ENCODE data around the gene LRRC8A. TPM values are rescaled to one million over a fixed set of nuclear protein-coding genes. Genes with fewer than 3 reads are reported as not detected.

Gene LRRC8A
- total and polyA plus RNA-seq, 2 of the 13 experiments (the other 11 are each of a cell fraction or from before 2014, with no cell fraction given) = 16.1 to 40.6 TPM

DNA sequence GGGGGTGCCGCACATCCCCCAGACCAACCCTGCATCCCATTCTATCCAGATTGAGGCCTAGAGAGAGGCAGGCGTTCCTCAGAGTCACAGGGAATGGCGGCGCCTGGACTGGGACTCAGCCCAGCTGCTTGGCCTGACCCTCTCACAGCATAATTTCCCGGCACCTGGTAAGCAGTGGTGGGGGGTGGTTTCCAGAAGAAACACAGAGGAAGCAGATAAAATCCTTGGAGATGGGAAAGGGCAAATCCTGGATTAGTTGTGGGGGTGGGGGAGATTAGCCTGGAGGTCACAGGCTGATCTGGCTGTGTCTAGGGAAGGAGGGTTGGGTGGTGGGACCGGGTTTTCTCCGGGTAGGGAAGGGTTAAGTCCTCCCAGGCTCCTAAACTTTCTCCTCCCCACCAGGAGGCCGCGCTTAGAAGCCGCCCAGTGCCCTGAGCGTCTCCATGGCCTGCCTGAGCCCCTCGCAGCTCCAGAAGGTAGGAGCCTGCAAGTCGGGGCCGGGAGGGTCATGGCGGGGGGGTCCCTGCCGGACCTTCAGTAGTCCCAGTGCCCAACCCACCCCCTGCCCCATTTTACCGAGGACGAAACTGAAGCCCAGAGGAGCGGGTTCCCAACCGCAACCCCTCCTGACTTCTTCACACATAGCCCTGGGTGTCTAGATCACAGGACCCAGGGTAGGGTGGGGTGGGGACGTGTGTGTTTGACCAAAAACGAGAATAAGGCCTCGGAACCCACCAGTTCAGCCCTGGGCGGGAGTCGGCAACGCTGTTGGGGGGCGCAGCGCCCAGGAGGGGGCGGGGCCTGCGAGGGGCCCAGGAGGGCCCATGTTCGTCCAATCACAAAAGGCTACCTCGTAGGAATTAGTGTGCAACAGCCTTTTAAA, 40.2 kb downstream of the LRRC8A start (continued):
- TF ChIP-seq ZNF543 (CRISPR knock-in tag; IDR thresholded peaks at IDR 0.05) (peak; percentile 78), SP1 (IDR thresholded peaks at IDR 0.05) (no peak), SP1 (CRISPR knock-in tag; IDR thresholded peaks at IDR 0.05) (peak; percentile 86), RBAK (CRISPR knock-in tag; IDR thresholded peaks at IDR 0.05) (no peak), KDM2A (CRISPR knock-in tag; IDR thresholded peaks at IDR 0.05; ENCODE audit: borderline replicate concordance, low read depth) (peak; percentile 22; the same call in 1 of the 2 replicates), NFKBIZ (CRISPR knock-in tag; IDR thresholded peaks at IDR 0.05) (no peak), MAFK (conservative IDR thresholded peaks at IDR 0.05 in 1 of 2, IDR thresholded peaks at IDR 0.05 in 1 of 2; ENCODE audit: low read length in 2 of 2) (no peak), RFXAP (CRISPR knock-in tag; IDR thresholded peaks at IDR 0.05; ENCODE audit: borderline replicate concordance) (0 out of 2 replicates have a peak, but pooled peaks have one; percentile 13), RFX5 (IDR thresholded peaks at IDR 0.05; ENCODE audit: low read depth, low read length) (no peak), RBFOX2 (IDR thresholded peaks at IDR 0.05; ENCODE audit: low read depth, low read length) (peak; percentile 73), PAWR (CRISPR knock-in tag; IDR thresholded peaks at IDR 0.05; ENCODE audit: borderline replicate concordance) (no peak), ZNF3 (CRISPR knock-in tag; IDR thresholded peaks at IDR 0.05) (no peak), ZFY (CRISPR knock-in tag; IDR thresholded peaks at IDR 0.05) (peak; percentile 77), ZNF772 (CRISPR knock-in tag; IDR thresholded peaks at IDR 0.05) (no peak), ZKSCAN8 (CRISPR knock-in tag; IDR thresholded peaks at IDR 0.05; ENCODE audit: borderline replicate concordance) (peak; percentile 15; the same call in 1 of the 2 replicates)
- TF ChIP-seq, protein P1, sequence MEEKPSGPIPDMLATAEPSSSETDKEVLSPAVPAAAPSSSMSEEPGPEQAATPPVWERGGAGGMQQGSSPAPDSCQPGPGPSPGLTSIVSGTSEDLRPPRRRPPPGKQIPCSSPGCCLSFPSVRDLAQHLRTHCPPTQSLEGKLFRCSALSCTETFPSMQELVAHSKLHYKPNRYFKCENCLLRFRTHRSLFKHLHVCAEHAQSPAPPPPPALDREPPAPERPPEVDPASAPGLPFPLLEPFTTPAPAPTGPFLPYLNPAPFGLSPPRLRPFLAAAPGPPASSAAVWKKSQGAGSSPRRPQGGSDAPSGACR (CRISPR knock-in tag; IDR thresholded peaks at IDR 0.05) = no peak
- TF ChIP-seq, protein P2, sequence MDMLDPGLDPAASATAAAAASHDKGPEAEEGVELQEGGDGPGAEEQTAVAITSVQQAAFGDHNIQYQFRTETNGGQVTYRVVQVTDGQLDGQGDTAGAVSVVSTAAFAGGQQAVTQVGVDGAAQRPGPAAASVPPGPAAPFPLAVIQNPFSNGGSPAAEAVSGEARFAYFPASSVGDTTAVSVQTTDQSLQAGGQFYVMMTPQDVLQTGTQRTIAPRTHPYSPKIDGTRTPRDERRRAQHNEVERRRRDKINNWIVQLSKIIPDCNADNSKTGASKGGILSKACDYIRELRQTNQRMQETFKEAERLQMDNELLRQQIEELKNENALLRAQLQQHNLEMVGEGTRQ (IDR thresholded peaks at IDR 0.05; ENCODE audit: low read depth, low read length) = no peak
- TF ChIP-seq, protein P2 (CRISPR knock-in tag; IDR thresholded peaks at IDR 0.05; ENCODE audit: borderline replicate concordance) = no peak
- TF ChIP-seq, protein P3, sequence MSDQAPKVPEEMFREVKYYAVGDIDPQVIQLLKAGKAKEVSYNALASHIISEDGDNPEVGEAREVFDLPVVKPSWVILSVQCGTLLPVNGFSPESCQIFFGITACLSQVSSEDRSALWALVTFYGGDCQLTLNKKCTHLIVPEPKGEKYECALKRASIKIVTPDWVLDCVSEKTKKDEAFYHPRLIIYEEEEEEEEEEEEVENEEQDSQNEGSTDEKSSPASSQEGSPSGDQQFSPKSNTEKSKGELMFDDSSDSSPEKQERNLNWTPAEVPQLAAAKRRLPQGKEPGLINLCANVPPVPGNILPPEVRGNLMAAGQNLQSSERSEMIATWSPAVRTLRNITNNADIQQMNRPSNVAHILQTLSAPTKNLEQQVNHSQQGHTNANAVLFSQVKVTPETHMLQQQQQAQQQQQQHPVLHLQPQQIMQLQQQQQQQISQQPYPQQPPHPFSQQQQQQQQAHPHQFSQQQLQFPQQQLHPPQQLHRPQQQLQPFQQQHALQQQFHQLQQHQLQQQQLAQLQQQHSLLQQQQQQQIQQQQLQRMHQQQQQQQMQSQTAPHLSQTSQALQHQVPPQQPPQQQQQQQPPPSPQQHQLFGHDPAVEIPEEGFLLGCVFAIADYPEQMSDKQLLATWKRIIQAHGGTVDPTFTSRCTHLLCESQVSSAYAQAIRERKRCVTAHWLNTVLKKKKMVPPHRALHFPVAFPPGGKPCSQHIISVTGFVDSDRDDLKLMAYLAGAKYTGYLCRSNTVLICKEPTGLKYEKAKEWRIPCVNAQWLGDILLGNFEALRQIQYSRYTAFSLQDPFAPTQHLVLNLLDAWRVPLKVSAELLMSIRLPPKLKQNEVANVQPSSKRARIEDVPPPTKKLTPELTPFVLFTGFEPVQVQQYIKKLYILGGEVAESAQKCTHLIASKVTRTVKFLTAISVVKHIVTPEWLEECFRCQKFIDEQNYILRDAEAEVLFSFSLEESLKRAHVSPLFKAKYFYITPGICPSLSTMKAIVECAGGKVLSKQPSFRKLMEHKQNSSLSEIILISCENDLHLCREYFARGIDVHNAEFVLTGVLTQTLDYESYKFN (CRISPR knock-in tag; conservative IDR thresholded peaks at IDR 0.05) = peak; percentile 45; the same call in 1 of the 2 replicates
- TF ChIP-seq, protein P4, sequence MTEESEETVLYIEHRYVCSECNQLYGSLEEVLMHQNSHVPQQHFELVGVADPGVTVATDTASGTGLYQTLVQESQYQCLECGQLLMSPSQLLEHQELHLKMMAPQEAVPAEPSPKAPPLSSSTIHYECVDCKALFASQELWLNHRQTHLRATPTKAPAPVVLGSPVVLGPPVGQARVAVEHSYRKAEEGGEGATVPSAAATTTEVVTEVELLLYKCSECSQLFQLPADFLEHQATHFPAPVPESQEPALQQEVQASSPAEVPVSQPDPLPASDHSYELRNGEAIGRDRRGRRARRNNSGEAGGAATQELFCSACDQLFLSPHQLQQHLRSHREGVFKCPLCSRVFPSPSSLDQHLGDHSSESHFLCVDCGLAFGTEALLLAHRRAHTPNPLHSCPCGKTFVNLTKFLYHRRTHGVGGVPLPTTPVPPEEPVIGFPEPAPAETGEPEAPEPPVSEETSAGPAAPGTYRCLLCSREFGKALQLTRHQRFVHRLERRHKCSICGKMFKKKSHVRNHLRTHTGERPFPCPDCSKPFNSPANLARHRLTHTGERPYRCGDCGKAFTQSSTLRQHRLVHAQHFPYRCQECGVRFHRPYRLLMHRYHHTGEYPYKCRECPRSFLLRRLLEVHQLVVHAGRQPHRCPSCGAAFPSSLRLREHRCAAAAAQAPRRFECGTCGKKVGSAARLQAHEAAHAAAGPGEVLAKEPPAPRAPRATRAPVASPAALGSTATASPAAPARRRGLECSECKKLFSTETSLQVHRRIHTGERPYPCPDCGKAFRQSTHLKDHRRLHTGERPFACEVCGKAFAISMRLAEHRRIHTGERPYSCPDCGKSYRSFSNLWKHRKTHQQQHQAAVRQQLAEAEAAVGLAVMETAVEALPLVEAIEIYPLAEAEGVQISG (CRISPR knock-in tag; IDR thresholded peaks at IDR 0.05) = peak; percentile 69
